HepG2 (cell line): ENCODE results near the gene NAV2. TPM values are rescaled to one million over a fixed set of nuclear protein-coding genes. Genes with fewer than 3 reads are reported as not detected.

Source experiments
- CBX2 ChIP-seq, 2 experiments: fragments of 200-600 bp in 1 of 2; sonication (generic); formaldehyde crosslinking in 1 of 2; IDR thresholded peaks; 2 replicates each; pipeline versions ENCODE4 v1.7.0 to v1.8.1; 2018 to 2022; ENCODE audit warnings: low read depth in 2 of 2, low read length in 1 of 2, mild to moderate bottlenecking in 1 of 2, missing genetic modification reagents in 1 of 2
- EEA1 ChIP-seq: sonication (generic); formaldehyde crosslinking; IDR thresholded peaks from 2 replicates; pipeline ENCODE4 v1.5.1; 2020; ENCODE audit warnings: mild to moderate bottlenecking, missing genetic modification reagents, borderline replicate concordance
- HNRNPH1 ChIP-seq: fragments of 200-400 bp; formaldehyde crosslinking; optimal IDR thresholded peaks from 2 replicates; pipeline ENCODE3; 2017; ENCODE audit warnings: mild to moderate bottlenecking, low read depth, low read length
- KLF12 ChIP-seq: sonication (generic); formaldehyde crosslinking; IDR thresholded peaks from 2 replicates; pipeline ENCODE4 v1.4.0; 2020; ENCODE audit warnings: missing genetic modification reagents, borderline replicate concordance
- KLF6 ChIP-seq: IDR thresholded peaks from 2 replicates; pipeline ENCODE4 v1.8.0; 2016; ENCODE audit warnings: missing biosample characterization, missing genetic modification reagents
- NCOA5 ChIP-seq: sonication (generic); formaldehyde crosslinking; IDR thresholded peaks from 2 replicates; pipeline ENCODE4 v1.4.0; 2020; ENCODE audit warnings: missing genetic modification reagents
- NONO ChIP-seq, 2 experiments: fragments of 450-650 bp in 1 of 2; sonication (generic) in 1 of 2; formaldehyde crosslinking in 1 of 2; IDR thresholded peaks in 1 of 2; conservative IDR thresholded peaks in 1 of 2; 2 replicates each; pipeline versions ENCODE4 v1.6.1 to v1.8.0; 2017 to 2022; ENCODE audit warnings: mild to moderate bottlenecking in 1 of 2, missing genetic modification reagents in 1 of 2, moderate library complexity in 1 of 2
- SNRNP70 ChIP-seq: fragments of 200-400 bp; formaldehyde crosslinking; IDR thresholded peaks from 2 replicates; pipeline ENCODE4 v1.6.1; 2017; ENCODE audit warnings: mild to moderate bottlenecking, low read depth, low read length, moderate library complexity
- SOX5 ChIP-seq: IDR thresholded peaks from 2 replicates; pipeline ENCODE4 v1.6.1; 2016; ENCODE audit warnings: borderline replicate concordance
- SP140L ChIP-seq: sonication (generic); formaldehyde crosslinking; IDR thresholded peaks from 2 replicates; pipeline ENCODE4 v1.4.0; 2020; ENCODE audit warnings: missing genetic modification reagents, borderline replicate concordance
- SP4 ChIP-seq: sonication (generic); formaldehyde crosslinking; IDR thresholded peaks from 2 replicates; pipeline ENCODE4 v1.8.1; 2023; ENCODE audit warnings: mild to moderate bottlenecking, missing genetic modification reagents
- SYNCRIP ChIP-seq: fragments of 200-400 bp; formaldehyde crosslinking; IDR thresholded peaks from 2 replicates; pipeline ENCODE4 v1.6.1; 2018; ENCODE audit warnings: mild to moderate bottlenecking, low read depth, low read length; ENCODE audit not compliant: insufficient read depth
- ZFAT ChIP-seq: sonication (generic); formaldehyde crosslinking; conservative IDR thresholded peaks from 2 replicates; pipeline ENCODE4 v1.8.1; 2023; ENCODE audit warnings: missing genetic modification reagents, inconsistent platforms
- ZFX ChIP-seq: sonication (generic); formaldehyde crosslinking; IDR thresholded peaks from 2 replicates; pipeline ENCODE4 v1.4.0; 2020; ENCODE audit warnings: mild to moderate bottlenecking, low read depth, missing genetic modification reagents, moderate library complexity
- ZNF225 ChIP-seq: sonication (generic); formaldehyde crosslinking; IDR thresholded peaks from 2 replicates; pipeline ENCODE4 v1.4.0; 2020; ENCODE audit warnings: mild to moderate bottlenecking, missing genetic modification reagents
- ZNF749 ChIP-seq: sonication (generic); formaldehyde crosslinking; IDR thresholded peaks from 2 replicates; pipeline ENCODE4 v1.8.0; 2022; ENCODE audit warnings: mild to moderate bottlenecking, missing genetic modification reagents, moderate library complexity, borderline replicate concordance
- ZNF790 ChIP-seq: sonication (generic); formaldehyde crosslinking; IDR thresholded peaks from 2 replicates; pipeline ENCODE4 v1.8.0; 2022; ENCODE audit warnings: missing genetic modification reagents, mild to moderate bottlenecking, borderline replicate concordance
- polyA plus RNA-seq, 8 experiments: library from polyadenylated mRNA; depleted of rRNA in 3 of 8; stranded (reverse) in 7 of 8; unstranded in 1 of 8; fragments of >200 nt; fragmentation: Illumina TruSeq in 4 of 8; extraction: Trizol in 4 of 8; gene quantifications; 2 replicates each; pipeline versions ENCODE4 v1.2.1 to v1.2.3, GENCODE V29; 2011 to 2016; ENCODE audit warnings: low read depth in 4 of 8, missing spikeins in 1 of 8, mixed read lengths in 1 of 8; ENCODE audit not compliant: insufficient read depth in 1 of 8
- total RNA-seq, 5 experiments: library from RNA; depleted of rRNA; stranded (reverse); fragments of >200 nt; fragmentation: Illumina TruSeq; extraction: Trizol; gene quantifications; 2 replicates each; pipeline ENCODE4 v1.2.3, GENCODE V29; 2016; ENCODE audit warnings: low read depth in 1 of 5
- TF ChIP-seq, protein P1 (sequence below), 2 experiments: sonication (generic) in 1 of 2; formaldehyde crosslinking in 1 of 2; IDR thresholded peaks; 2 replicates each; pipeline versions ENCODE4 v1.4.0 to v1.6.1; 2016 to 2020; ENCODE audit warnings: borderline replicate concordance in 1 of 2, low read depth in 1 of 2, mild to moderate bottlenecking in 1 of 2, missing genetic modification reagents in 1 of 2
- TF ChIP-seq, protein P2 (sequence below): IDR thresholded peaks from 2 replicates; pipeline ENCODE4 v1.6.1; 2016; ENCODE audit warnings: mild to moderate bottlenecking, missing biosample characterization, missing genetic modification reagents
- TF ChIP-seq, protein P3 (sequence below): sonication (generic); formaldehyde crosslinking; IDR thresholded peaks from 2 replicates; pipeline ENCODE4 v1.4.0; 2020; ENCODE audit warnings: missing genetic modification reagents
- TF ChIP-seq, protein P4 (sequence below): sonication (generic); formaldehyde crosslinking; IDR thresholded peaks from 2 replicates; pipeline ENCODE4 v1.5.0; 2020; ENCODE audit warnings: missing genetic modification reagents

The NAV2 gene
- total and polyA plus RNA-seq, 2 of the 13 experiments (the other 11 are each of a cell fraction or from before 2014, with no cell fraction given), result 9.3 to 34.6 TPM

- TF ChIP-seq SOX5 (CRISPR knock-in tag), result no peak; the same call in 1 of the 2 replicates
- TF ChIP-seq, protein P1, sequence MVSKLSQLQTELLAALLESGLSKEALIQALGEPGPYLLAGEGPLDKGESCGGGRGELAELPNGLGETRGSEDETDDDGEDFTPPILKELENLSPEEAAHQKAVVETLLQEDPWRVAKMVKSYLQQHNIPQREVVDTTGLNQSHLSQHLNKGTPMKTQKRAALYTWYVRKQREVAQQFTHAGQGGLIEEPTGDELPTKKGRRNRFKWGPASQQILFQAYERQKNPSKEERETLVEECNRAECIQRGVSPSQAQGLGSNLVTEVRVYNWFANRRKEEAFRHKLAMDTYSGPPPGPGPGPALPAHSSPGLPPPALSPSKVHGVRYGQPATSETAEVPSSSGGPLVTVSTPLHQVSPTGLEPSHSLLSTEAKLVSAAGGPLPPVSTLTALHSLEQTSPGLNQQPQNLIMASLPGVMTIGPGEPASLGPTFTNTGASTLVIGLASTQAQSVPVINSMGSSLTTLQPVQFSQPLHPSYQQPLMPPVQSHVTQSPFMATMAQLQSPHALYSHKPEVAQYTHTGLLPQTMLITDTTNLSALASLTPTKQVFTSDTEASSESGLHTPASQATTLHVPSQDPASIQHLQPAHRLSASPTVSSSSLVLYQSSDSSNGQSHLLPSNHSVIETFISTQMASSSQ (IDR thresholded peaks at IDR 0.05; ENCODE audit: low read depth), result peak; percentile 22; the same call in 1 of the 2 replicates
- TF ChIP-seq, protein P1 (CRISPR knock-in tag; IDR thresholded peaks at IDR 0.05; ENCODE audit: borderline replicate concordance), result no peak
- peak; percentile 16 for TF ChIP-seq ZFX (CRISPR knock-in tag)
- TF ChIP-seq, protein P2, sequence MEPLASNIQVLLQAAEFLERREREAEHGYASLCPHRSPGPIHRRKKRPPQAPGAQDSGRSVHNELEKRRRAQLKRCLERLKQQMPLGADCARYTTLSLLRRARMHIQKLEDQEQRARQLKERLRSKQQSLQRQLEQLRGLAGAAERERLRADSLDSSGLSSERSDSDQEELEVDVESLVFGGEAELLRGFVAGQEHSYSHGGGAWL (CRISPR knock-in tag), result no peak
- TF ChIP-seq ZFAT (CRISPR knock-in tag), result no peak
- TF ChIP-seq, protein P3, sequence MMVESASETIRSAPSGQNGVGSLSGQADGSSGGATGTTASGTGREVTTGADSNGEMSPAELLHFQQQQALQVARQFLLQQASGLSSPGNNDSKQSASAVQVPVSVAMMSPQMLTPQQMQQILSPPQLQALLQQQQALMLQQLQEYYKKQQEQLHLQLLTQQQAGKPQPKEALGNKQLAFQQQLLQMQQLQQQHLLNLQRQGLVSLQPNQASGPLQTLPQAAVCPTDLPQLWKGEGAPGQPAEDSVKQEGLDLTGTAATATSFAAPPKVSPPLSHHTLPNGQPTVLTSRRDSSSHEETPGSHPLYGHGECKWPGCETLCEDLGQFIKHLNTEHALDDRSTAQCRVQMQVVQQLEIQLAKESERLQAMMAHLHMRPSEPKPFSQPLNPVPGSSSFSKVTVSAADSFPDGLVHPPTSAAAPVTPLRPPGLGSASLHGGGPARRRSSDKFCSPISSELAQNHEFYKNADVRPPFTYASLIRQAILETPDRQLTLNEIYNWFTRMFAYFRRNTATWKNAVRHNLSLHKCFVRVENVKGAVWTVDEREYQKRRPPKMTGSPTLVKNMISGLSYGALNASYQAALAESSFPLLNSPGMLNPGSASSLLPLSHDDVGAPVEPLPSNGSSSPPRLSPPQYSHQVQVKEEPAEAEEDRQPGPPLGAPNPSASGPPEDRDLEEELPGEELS (CRISPR knock-in tag), result peak; percentile 49; the same call in 1 of the 2 replicates
- no peak for TF ChIP-seq SNRNP70
- no peak for TF ChIP-seq SYNCRIP
- TF ChIP-seq NCOA5 (CRISPR knock-in tag), result no peak
- no peak for TF ChIP-seq SP4 (CRISPR knock-in tag)
- TF ChIP-seq SP140L (CRISPR knock-in tag), result no peak
- TF ChIP-seq CBX2 (IDR thresholded peaks at IDR 0.05; ENCODE audit: low read depth, low read length), result no peak
- no peak for TF ChIP-seq CBX2 (CRISPR knock-in tag; IDR thresholded peaks at IDR 0.05; ENCODE audit: low read depth)
- no peak for TF ChIP-seq ZNF749 (CRISPR knock-in tag)
- TF ChIP-seq KLF12 (CRISPR knock-in tag), result no peak
- TF ChIP-seq ZNF225, result no peak
- no peak for TF ChIP-seq EEA1 (CRISPR knock-in tag)
- TF ChIP-seq HNRNPH1, result no peak
- TF ChIP-seq KLF6, result no peak
- TF ChIP-seq, protein P4, sequence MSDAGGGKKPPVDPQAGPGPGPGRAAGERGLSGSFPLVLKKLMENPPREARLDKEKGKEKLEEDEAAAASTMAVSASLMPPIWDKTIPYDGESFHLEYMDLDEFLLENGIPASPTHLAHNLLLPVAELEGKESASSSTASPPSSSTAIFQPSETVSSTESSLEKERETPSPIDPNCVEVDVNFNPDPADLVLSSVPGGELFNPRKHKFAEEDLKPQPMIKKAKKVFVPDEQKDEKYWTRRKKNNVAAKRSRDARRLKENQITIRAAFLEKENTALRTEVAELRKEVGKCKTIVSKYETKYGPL (CRISPR knock-in tag), result no peak
- TF ChIP-seq NONO (IDR thresholded peaks at IDR 0.05), result no peak
- TF ChIP-seq NONO (CRISPR knock-in tag; conservative IDR thresholded peaks at IDR 0.05), result peak; percentile 65; the same call in 1 of the 2 replicates
- TF ChIP-seq ZNF790 (CRISPR knock-in tag), result no peak
These were observed 372.5 kb downstream of the NAV2 start (continued) for GRCh38 chr11:20084921-20085814.
